Transverse colon (tissue), 4 donors: ENCODE data around the gene DNAJC11. TPM values are rescaled to one million over a fixed set of nuclear protein-coding genes. Genes with fewer than 3 reads are reported as not detected.

Source experiments
- DNase-seq: peaks from one replicate; pipeline ENCODE4 v3.0.0-alpha.2; 2019
- H3K27ac ChIP-seq, 4 donors: fragments of 200-600 bp; sonication (generic); 2 replicates each; pipeline ENCODE4 v1.5.1; 2016 to 2018; ENCODE audit warnings: inconsistent platforms in 4 of 4
- H3K27me3 ChIP-seq: fragments of 200-600 bp; sonication (generic); 2 replicates; pipeline ENCODE4 v1.5.1; 2017; ENCODE audit warnings: inconsistent platforms
- H3K36me3 ChIP-seq, 4 donors: fragments of 200-600 bp; sonication (generic); 2 replicates each; pipeline ENCODE4 v1.5.1; 2017 to 2019; ENCODE audit warnings: inconsistent platforms in 4 of 4
- H3K4me1 ChIP-seq, 4 donors: fragments of 200-600 bp; sonication (generic); 2 replicates each; pipeline ENCODE4 v1.5.1; 2017 to 2020; ENCODE audit warnings: inconsistent platforms in 4 of 4
- H3K4me3 ChIP-seq, 4 donors: fragments of 200-600 bp; sonication (generic); 1 replicate in 1 of 4; 2 replicates in 3 of 4; pipeline versions ENCODE4 v1.5.1 to v1.6.1; 2017 to 2019; ENCODE audit warnings: inconsistent platforms in 4 of 4
- H3K9me3 ChIP-seq, 2 donors: fragments of 200-600 bp; sonication (generic); 2 replicates each; pipeline ENCODE4 v1.5.1; 2017 to 2019; ENCODE audit warnings: inconsistent platforms in 2 of 2
- EP300 ChIP-seq: sonication (generic); formaldehyde crosslinking; IDR thresholded peaks from one replicate; pipeline ENCODE4 v1.6.1; 2017; ENCODE audit warnings: antibody characterized with exemption, low read depth
- POLR2A ChIP-seq: fragments of 450-650 bp; IDR thresholded peaks from one replicate; pipeline ENCODE4 v1.6.1; 2016; ENCODE audit warnings: antibody characterized with exemption, mild to moderate bottlenecking, moderate library complexity
- POLR2AphosphoS5 ChIP-seq, 3 donors: sonication (generic); formaldehyde crosslinking; IDR thresholded peaks; one replicate each; pipeline ENCODE4 v1.6.1; 2016; ENCODE audit warnings: antibody characterized with exemption in 3 of 3
- WGBS, 2 donors: methylation state at CpG; one replicate each; pipeline ENCODE4 v1.1.5; 2018; ENCODE audit warnings: low coverage in 1 of 2; 5-methylcytosine and 5-hydroxymethylcytosine counted together
- in situ Hi-C, 4 donors: fragments of 200-750 bp; cut with MboI; loops; one replicate each; pipeline versions ENCODE4 v1.15.0 to v1.15.1; 2017; ENCODE audit warnings: low sequenced_read_pairs in 3 of 4, low pct_ligation_motif_present in 1 of 4, low pct_unique_long_range_greater_than_20kb in 1 of 4
- intact Hi-C: fragments of 100-400 bp; cut with DNase I; formaldehyde crosslinking; loops from one replicate; pipeline ENCODE4 v1.15.1; 2023; ENCODE audit warnings: low total_unique reads
- total RNA-seq, 4 donors: library from RNA; depleted of rRNA; stranded (reverse); fragments of >200 nt; gene quantifications; one replicate each; pipeline ENCODE4 v1.1.0, GENCODE V29; 2016
- TF ChIP-seq, protein P1 (sequence below), 5 experiments: fragments of 200-600 bp in 3 of 5; fragments of 450-650 bp in 2 of 5; sonication (generic) in 3 of 5; IDR thresholded peaks; 1 replicate in 2 of 5; 2 replicates in 3 of 5; pipeline ENCODE4 v1.5.1; 2016 to 2017; ENCODE audit warnings: antibody characterized with exemption in 5 of 5, inconsistent platforms in 3 of 5, mild to moderate bottlenecking in 2 of 5, moderate library complexity in 1 of 5

Gene DNAJC11
- total RNA-seq, 4 donors from 2014 or later, result 62.1 to 80.0 (median 70.9) TPM

- 84% methylated on average over 7 of the region's 7 CpGs; no CpG with 5 or more reads in 1 of the 2 donors for WGBS, 2 donors
- no peak overlapping the region for H3K27ac ChIP-seq
- no peak for TF ChIP-seq POLR2A
- TF ChIP-seq POLR2AphosphoS5 (IDR thresholded peaks at IDR 0.05), result no peak
- TF ChIP-seq, protein P1, sequence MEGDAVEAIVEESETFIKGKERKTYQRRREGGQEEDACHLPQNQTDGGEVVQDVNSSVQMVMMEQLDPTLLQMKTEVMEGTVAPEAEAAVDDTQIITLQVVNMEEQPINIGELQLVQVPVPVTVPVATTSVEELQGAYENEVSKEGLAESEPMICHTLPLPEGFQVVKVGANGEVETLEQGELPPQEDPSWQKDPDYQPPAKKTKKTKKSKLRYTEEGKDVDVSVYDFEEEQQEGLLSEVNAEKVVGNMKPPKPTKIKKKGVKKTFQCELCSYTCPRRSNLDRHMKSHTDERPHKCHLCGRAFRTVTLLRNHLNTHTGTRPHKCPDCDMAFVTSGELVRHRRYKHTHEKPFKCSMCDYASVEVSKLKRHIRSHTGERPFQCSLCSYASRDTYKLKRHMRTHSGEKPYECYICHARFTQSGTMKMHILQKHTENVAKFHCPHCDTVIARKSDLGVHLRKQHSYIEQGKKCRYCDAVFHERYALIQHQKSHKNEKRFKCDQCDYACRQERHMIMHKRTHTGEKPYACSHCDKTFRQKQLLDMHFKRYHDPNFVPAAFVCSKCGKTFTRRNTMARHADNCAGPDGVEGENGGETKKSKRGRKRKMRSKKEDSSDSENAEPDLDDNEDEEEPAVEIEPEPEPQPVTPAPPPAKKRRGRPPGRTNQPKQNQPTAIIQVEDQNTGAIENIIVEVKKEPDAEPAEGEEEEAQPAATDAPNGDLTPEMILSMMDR (IDR thresholded peaks at IDR 0.05), result no peak
- no peak for TF ChIP-seq EP300
- in situ Hi-C loops (no loop called here), intact Hi-C loops (no loop called here)
- no peaks in the 10 kb centered on the region for H3K27me3 ChIP-seq
- no peak overlapping the region for H3K4me3 ChIP-seq
- peaks cover 0 to 33% (median 14%) of the 10 kb centered on the region in 4 donors for H3K36me3 ChIP-seq
- peaks cover 0 to 17% (median 9%) of the 10 kb centered on the region in 4 donors for H3K4me1 ChIP-seq
- DNase-seq, result no peak
- no peaks in the 10 kb centered on the region for H3K9me3 ChIP-seq
Observed at GRCh38 chr1:6590046-6590445, 111.6 kb downstream of the DNAJC11 start.

- TF ChIP-seq EP300 (no peak), POLR2AphosphoS5 (IDR thresholded peaks at IDR 0.05) (no peak), POLR2A (no peak)
- TF ChIP-seq, protein P1 (IDR thresholded peaks at IDR 0.05), result no peak
- intact Hi-C loops, result no loop called here
- Histone ChIP-seq H3K9me3 (no peaks in the 10 kb centered on the region), H3K27ac (no peak overlapping the region), H3K4me1 (peaks cover 0 to 14% (median 6%) of the 10 kb centered on the region in 4 donors), H3K36me3 (peaks cover 0 to 27% (median 13%) of the 10 kb centered on the region in 4 donors), H3K4me3 (no peak overlapping the region), H3K27me3 (no peaks in the 10 kb centered on the region)
- no peak for DNase-seq
- 40 to 85% methylated on average over 2 to 23 of the region's 24 CpGs for WGBS, 2 donors
- in situ Hi-C loops, result no loop called here
Observed at GRCh38 chr1:6588893-6589520, 112.6 kb downstream of the DNAJC11 start.

DNA sequence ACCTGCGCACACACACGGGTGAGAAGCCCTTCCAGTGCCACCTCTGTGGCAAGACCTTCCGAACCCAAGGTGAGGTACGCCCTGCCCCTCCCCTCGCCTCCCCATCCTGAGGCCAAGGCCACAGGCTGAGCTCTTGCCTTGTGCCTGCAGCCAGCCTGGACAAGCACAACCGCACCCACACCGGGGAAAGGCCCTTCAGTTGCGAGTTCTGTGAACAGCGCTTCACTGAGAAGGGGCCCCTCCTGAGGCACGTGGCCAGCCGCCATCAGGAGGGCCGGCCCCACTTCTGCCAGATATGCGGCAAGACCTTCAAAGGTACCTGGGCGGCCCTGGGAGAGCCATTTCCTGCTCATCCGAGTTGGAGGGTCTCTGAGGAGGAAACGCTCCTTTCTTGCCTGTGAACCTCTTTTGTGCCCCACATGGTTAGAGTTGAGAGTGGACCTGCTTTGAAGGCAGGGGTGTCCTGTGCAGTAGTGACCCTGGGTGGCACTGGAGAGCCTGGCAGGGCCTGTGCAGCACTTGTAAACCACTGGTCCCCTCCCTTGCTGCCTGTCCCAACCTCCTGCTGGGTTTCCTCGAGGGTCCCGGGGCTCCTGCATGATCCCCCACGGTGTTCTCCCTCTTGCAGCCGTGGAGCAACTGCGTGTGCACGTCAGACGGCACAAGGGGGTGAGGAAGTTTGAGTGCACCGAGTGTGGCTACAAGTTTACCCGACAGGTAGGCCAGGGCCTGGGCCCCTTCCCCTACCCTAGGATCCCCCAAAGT, 113.3 kb downstream of the DNAJC11 start:
- WGBS, 2 donors, result 88% methylated on average over 25 of the region's 25 CpGs; no CpG with 5 or more reads in 1 of the 2 donors
- Histone ChIP-seq H3K9me3 (no peaks in the 10 kb centered on the region), H3K27me3 (no peaks in the 10 kb centered on the region), H3K4me1 (peaks cover 0 to 15% (median 6%) of the 10 kb centered on the region in 4 donors), H3K4me3 (no peak overlapping the region), H3K27ac (no peak overlapping the region), H3K36me3 (peaks cover 0 to 20% (median 10%) of the 10 kb centered on the region in 4 donors)
- intact Hi-C loops (no loop called here), in situ Hi-C loops (no loop called here)
- no peak for TF ChIP-seq EP300
- TF ChIP-seq, protein P1 (IDR thresholded peaks at IDR 0.05), result no peak
- DNase-seq, result no peak

GRCh38 chr1:6587261-6588005, 114.2 kb downstream of the DNAJC11 start:
- no peaks in the 10 kb centered on the region for H3K27me3 ChIP-seq
- peaks cover 0 to 24% (median 14%) of the 10 kb centered on the region in 4 donors for H3K4me1 ChIP-seq
- no peaks in the 10 kb centered on the region for H3K9me3 ChIP-seq
- no peak overlapping the region for H3K4me3 ChIP-seq
- peak overlapping the region in 1 of 4 donors; percentile 10 for H3K27ac ChIP-seq
- in situ Hi-C loops, result no loop called here
- TF ChIP-seq POLR2AphosphoS5 (IDR thresholded peaks at IDR 0.05), result no peak
- TF ChIP-seq EP300, result no peak
- no peak for TF ChIP-seq POLR2A
- TF ChIP-seq, protein P1 (IDR thresholded peaks at IDR 0.05), result no peak
- peaks cover 0 to 16% (median 4%) of the 10 kb centered on the region in 4 donors for H3K36me3 ChIP-seq
- intact Hi-C loops, result no loop called here
- DNase-seq, result no peak
- 65% methylated on average over 13 of the region's 13 CpGs; no CpG with 5 or more reads in 1 of the 2 donors for WGBS, 2 donors
